GM12891 (cell line): Measurements from ENCODE around the gene LEFTY1.

Source experiments
- POLR2A ChIP-seq: IDR thresholded peaks from 2 replicates; pipeline ENCODE4 v1.6.1; 2011; ENCODE audit warnings: low read depth, low read length, control low read depth
- TAF1 ChIP-seq: IDR thresholded peaks from 2 replicates; pipeline ENCODE4 v1.6.1; 2011; ENCODE audit warnings: low read depth, low read length, control low read depth

DNA sequence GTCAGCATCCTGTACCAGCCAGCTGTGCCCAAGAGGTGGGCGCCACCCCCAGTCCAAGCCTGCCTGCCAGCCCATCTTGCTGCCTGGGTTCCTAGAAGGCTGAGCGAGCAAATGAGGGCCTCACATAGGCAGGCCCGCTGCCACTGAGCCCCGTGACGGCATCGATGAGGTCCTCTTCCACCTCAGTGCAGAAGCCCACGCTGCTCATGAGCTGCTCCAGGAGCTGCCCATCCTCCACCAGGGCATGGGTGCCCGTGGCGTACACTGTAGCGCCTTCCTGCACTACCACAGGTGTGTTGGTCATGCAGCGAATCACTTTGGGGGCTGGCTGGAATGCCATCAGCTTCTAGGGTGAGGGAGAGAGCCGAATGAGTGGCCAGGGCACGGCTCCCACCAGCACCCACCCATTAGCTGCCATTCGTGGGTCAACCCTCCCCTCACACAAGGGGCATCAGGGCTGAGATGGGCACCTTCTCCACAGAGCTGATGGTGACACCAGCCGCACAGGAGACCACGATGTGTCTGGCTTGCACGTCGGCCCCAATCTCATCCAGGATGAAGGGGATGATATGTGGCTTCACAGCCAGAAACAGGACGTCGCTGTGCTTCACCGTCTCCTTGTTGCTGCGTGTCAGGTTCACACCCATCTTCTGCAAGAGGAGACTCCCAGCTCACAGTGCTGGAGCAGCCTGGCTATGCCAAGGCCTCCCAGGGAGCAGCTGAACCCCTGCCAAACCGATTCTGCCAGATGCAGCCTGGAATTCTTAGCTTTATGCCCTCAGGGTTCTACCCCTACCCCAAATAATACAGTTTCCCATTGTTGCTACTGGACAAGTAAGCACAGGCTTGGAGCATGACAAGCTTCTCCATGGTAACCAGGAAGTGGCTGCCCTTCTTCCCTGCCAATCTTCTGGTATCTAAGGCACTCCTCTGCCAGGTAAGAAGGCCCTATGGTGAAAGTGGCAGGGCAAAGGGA lies 33.1 kb upstream of the LEFTY1 start:
- no peak for TF ChIP-seq POLR2A
- TF ChIP-seq TAF1 = no peak
